CD4-positive, alpha-beta T cell treated with Interleukin-17A for 4 hours (primary cell): ENCODE measurements around the gene THSD7A.

Experiments
- DNase-seq: peaks from one replicate; pipeline ENCODE4 v3.0.0-alpha.2; 2020; ENCODE audit warnings: mixed read lengths

Gene THSD7A

DNA sequence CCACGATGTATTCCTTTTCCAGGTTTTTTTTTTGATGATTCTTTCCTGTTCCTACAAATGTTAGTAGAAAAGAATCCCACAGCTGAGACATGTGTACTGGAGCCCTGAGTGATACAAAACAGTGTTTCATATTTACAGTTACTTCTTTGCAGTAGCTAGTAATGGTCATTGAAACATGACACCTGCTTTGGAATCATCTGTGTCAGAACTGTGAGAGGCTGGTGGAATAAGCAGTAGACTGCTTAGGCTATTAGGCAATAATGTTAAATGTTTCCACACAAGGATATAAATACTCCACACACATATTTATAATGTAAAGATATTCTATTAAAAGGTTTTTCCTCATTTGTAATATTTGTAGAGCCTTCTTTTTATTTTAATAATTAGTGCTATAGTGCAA lies 394.0 kb downstream of the THSD7A start:
- no peak for DNase-seq

DNA sequence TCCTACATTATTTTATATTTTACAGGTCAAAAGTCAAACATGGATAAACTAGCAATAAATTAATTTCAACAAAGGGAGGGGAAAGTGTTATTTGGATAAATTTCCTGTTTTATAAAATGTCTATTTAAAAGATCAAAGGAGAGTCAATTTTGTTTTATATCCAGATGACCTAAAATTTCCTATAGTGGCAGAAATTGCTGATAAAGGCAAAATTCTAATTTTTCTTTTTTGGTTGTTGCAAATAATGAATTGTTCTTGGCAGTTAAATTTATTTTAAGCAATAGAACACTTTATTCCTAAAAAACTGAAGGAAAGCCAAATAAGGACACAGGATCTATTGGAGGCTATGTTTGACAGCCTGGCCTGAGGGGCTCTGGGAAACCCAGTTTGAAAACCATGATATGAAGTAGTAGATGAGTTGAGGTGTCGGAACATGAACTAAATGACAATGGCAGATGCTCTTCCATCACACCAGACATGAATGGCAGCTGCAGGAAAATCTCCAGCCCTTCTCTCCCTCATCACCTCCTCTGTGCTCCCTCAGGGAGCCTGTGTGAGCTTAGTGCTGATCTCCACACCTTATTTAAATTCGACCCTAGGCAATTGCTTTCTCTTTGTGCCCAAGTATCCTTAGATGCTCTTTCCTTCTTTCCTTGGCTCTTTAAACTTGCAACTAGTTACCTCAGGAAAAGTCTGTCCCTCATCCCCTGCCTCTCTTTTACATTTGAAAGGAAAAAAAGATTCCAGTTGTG lies 395.0 kb downstream of the THSD7A start:
- DNase-seq = no peak

DNA sequence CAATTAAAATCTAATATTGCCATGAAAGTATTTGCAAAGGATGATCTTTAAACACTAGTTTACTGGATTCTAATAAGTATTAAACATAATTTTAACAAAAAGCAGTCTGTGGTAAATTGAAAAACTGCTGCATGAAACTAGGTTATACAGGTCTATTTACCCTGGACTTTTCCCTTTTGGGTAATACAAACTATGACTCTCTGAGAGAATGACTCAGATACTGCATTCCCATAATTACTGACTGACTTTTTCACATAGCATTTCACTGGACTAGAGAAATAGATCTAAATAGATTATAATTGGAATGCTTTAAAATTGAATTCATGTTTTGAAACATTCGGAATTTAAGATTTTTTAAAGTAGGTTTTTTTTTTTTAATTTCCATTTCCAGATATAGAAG lies 395.7 kb downstream of the THSD7A start:
- DNase-seq = no peak

DNA sequence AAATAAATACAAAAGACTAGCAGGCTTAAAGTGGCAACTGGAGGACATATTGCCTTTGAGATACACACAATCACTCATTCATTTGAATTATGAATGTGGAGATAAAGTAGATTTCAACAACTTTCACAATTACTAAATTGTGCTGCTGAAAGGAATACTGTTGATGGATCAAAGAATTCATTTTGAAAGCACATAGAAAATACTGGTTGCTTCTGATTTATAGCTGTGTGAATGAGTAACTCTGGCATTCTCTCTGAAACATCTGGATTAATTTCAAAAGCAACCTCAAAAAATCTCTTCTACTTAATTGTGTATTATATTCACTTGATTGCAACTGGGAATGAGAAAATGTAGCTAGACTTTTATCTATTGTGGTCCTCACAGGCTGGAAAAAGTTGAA lies 397.6 kb downstream of the THSD7A start:
- no peak for DNase-seq

DNA sequence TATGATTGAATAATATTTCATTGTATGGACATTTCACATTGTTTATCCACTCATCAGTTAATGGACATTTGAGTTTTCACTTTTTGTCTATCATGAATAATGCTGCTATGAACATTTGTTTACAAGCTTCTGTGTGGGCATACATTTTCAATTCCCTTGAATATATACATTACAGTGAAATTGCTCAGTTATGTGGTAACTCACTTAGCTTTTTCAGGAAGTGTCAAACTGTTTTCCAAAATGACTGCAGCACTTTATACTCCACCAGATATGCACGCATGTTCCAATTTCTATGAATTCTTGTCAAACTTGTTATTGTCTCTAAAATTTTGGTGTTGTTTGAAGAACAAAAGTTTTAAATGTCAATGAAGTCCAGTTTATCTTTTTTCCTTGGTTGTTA lies 401.2 kb downstream of the THSD7A start:
- DNase-seq = no peak

DNA sequence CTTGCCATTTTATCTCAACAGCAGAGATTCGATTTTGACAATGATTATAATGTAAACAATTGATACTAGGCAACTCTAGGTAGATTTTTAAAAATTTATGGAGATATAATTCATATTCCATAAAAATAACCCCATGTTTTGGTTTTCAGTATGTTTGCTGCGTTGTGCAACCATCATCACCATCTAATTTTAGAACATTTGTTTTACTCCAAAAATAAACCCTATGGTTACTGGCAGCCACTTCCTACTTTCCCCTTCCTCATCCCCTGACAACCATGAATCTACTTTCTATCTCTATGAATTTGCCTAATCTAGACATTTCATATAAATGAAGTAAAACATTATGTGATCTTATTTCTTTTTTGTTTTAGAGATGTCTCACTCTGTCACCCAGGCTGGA lies 401.9 kb downstream of the THSD7A start:
- no peak for DNase-seq

DNA sequence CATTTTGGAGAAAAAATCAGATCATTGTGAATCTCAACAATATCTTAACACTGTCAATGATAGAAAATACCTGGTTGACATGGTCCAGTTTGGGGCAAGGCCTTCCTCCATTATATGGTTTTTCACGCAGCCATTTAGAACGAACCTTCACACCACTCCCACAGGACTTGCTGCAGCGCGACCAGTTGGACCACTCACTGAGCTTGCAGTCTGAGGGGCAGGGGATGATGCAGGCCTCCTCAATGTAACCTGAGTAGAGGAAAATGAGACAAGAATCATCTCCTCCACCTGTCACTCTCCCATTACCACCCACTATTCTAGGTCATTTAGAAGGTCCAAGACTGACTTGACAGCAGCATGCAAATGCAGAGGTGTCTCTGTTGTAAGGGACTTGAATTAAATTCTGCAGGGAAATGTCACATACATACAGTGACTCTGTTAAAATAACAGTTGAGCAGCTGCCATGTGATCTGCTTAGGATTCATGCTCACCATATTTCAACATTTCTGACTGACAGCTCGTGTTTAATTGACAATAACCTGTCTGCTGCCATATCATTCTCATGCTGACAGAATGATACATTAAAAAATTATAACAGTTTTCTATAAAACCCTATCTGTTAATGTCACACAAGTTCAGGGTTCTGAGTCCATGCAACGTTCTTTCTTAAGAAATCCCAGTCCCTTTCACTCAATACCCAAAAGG lies 403.0 kb downstream of the THSD7A start:
- DNase-seq = no peak

DNA sequence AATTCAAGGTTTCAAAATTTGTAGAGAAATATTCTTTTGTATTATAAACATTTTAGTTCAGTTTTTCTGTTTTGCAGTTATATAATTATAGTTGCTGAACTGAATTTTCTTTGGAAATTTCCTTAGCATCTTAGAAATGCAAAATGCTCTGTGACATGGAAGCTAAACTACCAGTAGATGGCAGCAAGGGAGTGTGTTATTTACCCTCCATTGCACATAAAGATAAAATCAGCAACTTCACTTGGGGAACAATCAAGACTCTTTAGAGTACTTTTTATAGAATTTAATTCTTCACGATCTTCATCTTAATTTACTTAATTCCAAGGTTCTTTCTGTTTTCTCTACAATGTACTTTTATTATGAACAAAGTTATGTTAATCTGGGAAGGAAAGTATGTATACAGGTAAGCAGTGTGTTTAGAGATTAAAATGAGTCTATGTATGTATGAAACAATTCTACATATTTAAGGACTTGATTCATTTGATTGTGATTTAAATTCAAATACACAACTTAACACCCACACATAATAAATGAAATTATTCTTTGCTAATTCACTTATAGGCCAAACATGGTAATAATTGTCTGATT lies 404.2 kb downstream of the THSD7A start:
- DNase-seq = no peak

DNA sequence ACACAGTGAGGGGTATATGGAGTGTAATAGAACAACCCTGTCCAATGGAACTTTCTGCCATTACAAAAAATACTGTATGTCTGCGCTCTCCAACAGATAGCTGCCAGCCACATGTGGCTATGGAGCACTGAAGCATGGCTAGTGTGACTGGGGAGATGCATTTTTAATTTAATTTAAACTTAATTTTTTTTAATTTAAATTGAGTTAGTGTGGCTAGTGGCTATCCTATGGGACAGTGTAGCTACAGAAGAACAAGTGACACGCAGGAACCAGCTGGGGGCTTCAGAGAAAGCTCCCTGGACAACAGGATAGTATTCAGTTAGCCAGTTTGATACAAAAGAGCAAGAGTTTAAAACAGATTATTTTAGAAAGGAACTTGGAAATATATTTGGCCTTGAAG lies 408.0 kb downstream of the THSD7A start:
- no peak for DNase-seq

DNA sequence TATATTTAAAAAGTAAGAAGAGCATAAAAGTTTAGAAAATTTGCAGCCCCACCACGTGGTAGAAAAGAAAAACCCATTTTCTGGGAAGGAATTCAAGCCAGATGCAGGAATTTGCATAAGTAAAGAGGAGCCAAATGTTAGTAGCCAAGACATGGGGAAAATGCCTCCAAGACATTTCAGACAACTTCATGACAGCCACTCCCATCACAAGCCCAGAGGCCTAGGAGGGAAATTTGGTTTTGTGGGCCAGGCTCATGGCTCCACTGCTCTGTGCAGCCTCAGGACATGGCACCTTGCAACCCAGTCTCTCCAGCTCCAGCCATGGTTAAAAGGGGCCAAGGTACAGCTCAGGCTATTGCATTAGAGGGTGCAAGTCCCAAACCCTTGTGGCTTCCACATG lies 411.9 kb downstream of the THSD7A start:
- DNase-seq = no peak

DNA sequence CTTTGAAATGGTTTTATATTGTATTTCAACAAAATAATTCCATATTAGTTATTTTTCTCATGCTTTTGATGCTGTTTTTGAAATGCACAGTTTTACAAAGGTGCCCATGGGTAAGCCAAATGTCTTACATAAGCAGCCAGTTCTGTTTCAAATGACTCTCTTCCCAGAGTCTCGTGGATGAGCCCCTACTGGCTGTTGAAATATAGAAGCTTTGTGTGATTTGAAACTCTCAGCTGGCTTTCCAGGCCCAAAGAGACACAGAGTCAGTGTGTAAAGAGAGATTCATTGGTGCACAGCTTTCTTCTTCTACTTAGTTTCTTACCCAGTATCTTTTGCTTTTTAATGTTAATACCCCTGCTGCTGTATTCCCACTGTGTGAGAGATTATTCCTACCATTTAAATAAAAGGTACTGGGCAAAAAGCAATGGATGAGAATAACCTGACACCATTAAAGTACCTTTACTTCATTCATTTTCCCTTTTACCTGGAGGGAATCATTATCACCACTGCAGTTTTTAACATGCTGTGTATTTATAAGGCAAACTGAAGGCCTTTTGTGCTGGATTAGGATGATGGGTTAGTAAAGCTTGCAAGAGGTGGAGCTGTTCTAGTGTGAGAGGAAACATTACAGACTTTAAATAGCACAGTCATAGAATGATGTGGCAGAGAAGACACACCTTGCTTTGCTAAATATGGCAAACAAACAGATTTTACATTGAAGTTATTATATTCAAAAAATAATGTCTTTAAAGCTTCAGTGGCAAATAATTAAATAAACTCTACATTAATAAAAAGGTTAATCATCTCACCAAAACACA lies 415.1 kb downstream of the THSD7A start:
- DNase-seq = no peak

DNA sequence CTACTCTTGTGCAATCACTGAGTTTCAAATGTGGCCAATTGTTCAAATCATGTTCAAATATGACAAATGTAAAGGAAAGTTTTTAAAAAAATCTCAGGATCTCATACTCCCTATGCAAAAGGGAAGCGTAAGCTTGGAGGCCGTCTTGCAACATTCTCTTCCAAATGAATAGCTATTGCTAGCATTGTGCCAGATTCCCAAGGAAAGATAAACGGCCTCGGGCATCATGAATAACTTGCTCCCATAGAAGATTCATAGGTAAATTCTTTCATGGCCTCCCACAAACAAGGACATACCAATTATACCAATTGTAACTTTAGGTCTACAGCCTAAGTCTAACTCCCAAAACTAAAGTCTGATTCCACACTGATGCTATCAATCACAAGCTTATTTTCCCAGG lies 416.9 kb downstream of the THSD7A start:
- DNase-seq = no peak

DNA sequence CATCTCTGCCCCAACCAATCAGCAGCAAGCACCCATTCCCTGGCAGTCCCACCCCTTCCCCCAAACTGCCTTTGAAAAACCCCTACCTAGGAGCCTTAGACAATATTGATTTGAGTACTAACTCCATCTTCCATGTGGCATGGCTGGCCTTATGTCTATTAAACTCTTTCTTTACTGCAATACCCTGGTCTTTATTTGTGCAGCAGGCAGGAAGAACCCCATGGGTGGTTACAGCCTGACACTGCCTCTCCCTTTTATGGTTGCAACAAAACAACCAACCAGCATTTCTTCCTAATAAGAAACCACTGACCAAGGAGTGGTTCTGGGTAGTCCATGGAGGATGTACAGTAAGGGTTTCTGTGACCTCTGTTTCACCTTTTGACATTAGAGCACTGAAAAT lies 418.1 kb downstream of the THSD7A start:
- no peak for DNase-seq

DNA sequence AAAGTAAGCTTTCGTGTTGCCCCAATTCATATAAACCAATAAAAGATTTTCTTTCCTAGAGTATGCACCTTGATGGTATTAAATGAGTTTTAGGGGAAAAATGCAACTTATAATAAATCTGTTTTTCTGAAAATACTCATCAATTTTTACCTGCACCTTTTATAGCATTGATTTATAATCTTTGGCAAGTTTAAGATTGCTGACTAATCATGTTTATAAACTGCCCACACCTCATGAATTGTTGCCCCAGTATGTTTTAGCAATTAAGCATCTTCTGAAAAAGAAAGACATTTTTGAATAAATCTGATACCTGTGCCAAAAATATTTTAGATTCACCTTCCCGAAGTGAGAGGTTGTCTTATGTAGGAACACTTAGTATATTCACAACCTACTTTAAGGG lies 420.0 kb downstream of the THSD7A start:
- DNase-seq = no peak

DNA sequence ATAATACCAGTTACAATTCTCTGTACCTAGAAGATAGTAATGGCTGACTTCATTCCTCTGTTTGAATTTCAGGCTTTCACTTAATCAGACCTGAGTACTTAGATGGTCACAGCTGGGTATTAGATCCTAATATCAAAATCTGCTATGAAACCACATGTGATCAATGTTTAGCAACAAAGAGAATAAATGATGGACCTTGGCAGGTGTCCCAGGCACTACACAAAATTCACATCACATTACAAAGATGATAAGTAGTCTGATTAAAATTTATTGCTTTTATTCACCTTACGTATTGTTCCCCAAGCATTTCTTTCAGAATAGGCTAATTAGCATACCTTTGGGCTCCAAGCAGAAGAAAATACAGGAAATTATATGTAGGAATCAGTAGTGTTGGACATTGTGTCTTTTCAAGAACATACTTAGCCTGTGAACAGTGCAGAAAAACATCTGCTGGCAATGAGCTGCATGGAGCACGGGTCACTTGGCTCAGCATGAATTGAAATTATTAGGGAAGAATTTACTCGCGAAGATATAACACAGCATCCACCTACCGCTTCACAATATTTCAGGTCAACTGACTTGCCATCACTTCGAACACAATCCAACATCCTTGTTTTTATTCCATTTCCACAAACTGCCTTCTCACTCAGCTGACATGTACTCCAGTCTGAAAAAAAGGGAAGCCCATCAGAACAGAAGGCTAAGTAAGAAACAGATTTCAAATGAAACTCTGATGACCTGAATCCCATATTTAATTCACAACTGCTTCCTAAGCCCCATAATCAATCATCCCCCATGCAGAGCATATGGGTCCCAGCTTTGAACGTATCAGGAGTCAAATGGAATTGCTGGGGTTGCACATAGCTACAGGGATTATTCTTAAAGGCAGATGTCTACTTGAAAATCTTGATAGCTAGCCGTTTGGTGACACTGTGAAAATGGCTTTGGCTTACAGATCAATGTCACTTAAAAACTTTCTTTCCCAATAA lies 421.0 kb downstream of the THSD7A start:
- no peak for DNase-seq

DNA sequence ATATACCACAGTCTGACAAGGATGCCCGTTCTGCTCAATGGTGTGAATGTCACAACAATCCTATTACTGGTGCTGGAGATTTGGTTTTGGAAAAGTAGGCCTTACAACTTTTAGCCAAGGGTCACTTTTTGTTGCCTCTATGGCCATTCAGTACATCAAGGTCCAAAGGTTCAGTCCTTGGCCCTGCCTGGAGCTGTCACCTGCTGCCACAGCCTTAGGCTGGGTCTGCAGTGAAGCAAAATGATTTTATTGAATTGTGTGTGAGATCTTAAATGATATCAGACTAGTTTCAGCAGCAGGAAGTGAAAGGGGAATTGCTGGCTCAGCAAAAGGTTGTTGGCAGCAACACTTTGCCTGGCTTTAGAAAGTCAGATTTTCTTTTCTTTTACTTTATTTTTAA lies 427.6 kb downstream of the THSD7A start:
- DNase-seq = no peak

DNA sequence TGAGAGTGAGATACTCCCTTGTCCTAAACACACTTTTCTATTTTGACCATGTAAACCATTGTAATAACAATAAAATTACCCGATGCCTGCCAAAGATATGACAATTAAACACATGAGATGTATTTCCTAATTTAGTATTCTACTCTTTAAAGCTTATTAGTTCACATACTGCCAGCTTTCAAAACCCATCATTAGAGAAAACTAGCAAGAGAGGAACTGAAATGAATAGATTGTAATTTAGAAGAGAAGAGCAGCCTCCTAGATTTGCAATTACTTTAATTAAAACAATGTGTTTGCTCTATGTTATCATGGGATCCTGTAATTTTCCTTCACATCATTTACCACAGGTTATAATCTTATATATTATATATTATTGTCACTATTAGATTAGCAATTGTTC lies 428.2 kb downstream of the THSD7A start:
- no peak for DNase-seq

DNA sequence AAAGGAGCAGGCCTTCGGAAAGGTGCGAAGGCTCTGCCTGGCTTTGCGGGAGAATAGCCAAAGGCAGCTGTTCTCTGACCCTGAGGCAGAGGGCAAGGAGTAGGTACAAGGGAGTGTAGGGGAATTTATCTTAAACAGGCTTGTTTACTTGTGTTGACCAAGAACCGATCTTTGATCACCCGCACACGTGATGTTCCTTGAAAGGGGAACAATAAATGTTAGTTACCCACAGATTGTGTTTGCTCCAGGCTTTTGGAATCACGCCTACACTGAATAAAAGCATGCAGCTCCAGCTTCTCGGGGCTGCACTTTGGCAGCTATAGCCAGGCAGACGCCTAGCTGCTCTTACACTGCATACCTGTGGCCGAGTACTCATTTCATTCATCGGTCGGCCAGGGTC lies 437.6 kb downstream of the THSD7A start:
- no peak for DNase-seq

DNA sequence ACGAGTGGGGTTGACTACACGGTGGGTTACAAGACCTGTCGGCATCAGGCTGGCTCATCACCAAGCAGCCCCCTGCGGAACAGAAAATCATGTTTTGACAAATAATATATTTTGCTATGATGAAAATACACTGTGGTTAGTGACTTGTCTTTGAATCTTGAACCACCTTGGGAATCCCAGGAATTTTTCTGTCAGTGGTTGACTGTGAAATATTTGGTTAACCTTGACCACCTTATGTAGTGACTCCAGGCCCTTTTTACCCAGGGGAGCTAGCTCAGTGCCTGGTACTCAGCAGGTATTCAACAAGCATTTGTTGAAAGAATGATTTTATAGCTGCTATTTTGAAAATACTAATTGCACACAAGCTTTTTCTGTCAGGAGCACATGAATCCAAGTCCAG lies 452.4 kb downstream of the THSD7A start:
- no peak for DNase-seq

DNA sequence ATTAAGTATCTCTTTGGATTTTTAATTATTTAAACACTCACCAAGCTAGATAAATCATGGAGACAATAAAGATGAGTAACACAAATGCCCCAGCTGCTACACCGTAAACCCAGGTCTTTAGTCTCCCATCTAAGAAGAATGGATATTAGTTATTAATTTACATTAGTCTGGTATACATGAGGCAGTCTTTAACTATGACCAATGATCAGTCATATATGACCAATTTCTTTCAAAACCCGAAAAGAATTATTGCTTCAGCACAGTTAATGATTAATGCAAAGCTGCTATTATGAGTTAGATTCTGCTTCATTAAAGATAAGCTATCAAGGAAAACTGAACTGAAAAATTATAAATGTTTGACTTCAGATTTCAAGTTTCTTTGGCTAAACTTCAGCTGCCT lies 455.5 kb downstream of the THSD7A start:
- DNase-seq = no peak

DNA sequence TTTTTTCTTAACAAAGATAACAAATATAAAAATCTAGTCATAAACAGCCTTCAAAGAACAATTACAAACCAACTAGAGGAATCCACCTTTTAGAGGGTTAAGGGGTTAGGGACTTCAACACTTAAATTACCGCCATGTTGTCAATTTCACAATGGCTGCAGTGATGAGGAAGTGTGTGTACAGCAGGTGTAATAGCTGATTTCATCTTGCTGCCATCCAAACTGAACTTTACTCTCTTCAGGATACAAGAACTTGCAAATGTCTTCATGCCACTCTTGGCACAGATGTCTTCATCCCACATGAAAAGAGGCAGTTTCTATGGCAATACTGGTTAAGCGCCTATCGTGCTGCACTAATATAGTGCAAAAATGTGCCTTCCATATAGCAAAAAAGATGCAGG lies 457.4 kb downstream of the THSD7A start:
- no peak for DNase-seq

DNA sequence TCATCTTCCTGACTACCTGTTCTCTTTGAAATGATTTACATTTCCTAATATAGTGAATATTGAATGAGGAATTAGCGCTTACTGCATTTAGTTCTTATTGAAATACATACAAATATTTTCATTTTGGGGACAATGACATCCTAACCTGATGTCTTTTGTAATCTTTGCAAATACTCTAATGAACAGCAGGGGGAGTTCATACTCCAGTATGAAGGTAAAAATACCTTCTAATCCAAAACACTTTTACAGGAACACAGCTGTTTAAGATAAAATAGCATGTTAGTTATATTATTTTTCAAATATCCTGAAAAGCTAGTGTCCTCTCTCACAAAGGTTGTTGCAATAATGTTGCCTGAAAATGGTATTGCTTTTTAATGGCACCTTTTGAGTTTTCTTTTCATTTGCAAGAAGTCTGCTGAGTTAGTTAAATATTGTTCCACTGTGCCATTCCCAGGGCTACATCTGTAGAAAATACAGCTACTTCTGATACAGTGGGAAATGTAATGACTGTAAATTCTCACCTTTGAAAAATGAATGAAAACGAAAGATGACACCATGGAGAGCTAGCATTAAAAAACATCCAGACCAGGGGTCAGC lies 458.4 kb downstream of the THSD7A start:
- DNase-seq = no peak
